ENCODE data around the gene FBN3. TPM values are rescaled to one million over a fixed set of nuclear protein-coding genes. Genes with fewer than 3 reads are reported as not detected.

The FBN3 gene
- total RNA-seq, 2 donors from 2014 or later, result not detected

GRCh38 chr19:8150998-8151766 lies 1.8 kb upstream of the FBN3 start:
- intact Hi-C loops (cut with DNase I, micrococcal nuclease), result loop anchor here in 1 of 2 donors (10.0 kb wide), 1 partner anchor 104 kb away; no protein-coding TSS in a partner anchor
- ATAC-seq (no peak), DNase-seq (no peak)

GRCh38 chr19:8150178-8150865 lies 930 bp upstream of the FBN3 start:
- intact Hi-C loops (cut with DNase I, micrococcal nuclease), result loop anchor here in 1 of 2 donors (10.0 kb wide), 1 partner anchor 104 kb away; no protein-coding TSS in a partner anchor
- DNase-seq (no peak), ATAC-seq (no peak)

GRCh38 chr19:8148410-8149260 lies 757 bp downstream of the FBN3 start:
- intact Hi-C loops (cut with DNase I, micrococcal nuclease), result no loop called here
- ATAC-seq (no peak), DNase-seq (peak in 1 of 2 donors; percentile 10)

- DNase-seq (no peak), ATAC-seq (no peak)
- intact Hi-C loops (cut with DNase I, micrococcal nuclease), result no loop called here
Observed at GRCh38 chr19:8148088-8148409, 1.3 kb downstream of the FBN3 start.

GRCh38 chr19:8147582-8147978 lies 1.8 kb downstream of the FBN3 start:
- ATAC-seq (no peak), DNase-seq (no peak)
- intact Hi-C loops (cut with DNase I, micrococcal nuclease), result no loop called here

- DNase-seq (no peak), ATAC-seq (no peak)
- intact Hi-C loops (cut with DNase I, micrococcal nuclease), result no loop called here
Observed at GRCh38 chr19:8146877-8147581, 2.4 kb downstream of the FBN3 start.

- intact Hi-C loops (cut with DNase I, micrococcal nuclease), result no loop called here
- ATAC-seq (no peak), DNase-seq (no peak)
Observed at GRCh38 chr19:8144273-8144995, 5.0 kb downstream of the FBN3 start.

GRCh38 chr19:8143041-8143440 lies 6.4 kb downstream of the FBN3 start:
- intact Hi-C loops (cut with DNase I, micrococcal nuclease), result no loop called here
- DNase-seq, result no peak
- ATAC-seq, result no peak

GRCh38 chr19:8142513-8142900 lies 6.9 kb downstream of the FBN3 start:
- ATAC-seq (no peak), DNase-seq (no peak)
- intact Hi-C loops (cut with DNase I, micrococcal nuclease), result no loop called here

GRCh38 chr19:8141726-8142512 lies 7.5 kb downstream of the FBN3 start:
- intact Hi-C loops (cut with DNase I, micrococcal nuclease), result no loop called here
- peak; percentile 30 for ATAC-seq
- no peak for DNase-seq

GRCh38 chr19:8138201-8138600 lies 11.2 kb downstream of the FBN3 start:
- intact Hi-C loops (cut with DNase I, micrococcal nuclease), result no loop called here
- no peak for DNase-seq
- ATAC-seq, result no peak

- DNase-seq (no peak), ATAC-seq (no peak)
- intact Hi-C loops (cut with DNase I, micrococcal nuclease), result no loop called here
Observed at GRCh38 chr19:8137425-8137824, 12.0 kb downstream of the FBN3 start.

GRCh38 chr19:8135946-8136618 lies 13.3 kb downstream of the FBN3 start:
- DNase-seq (no peak), ATAC-seq (no peak)
- intact Hi-C loops (cut with DNase I, micrococcal nuclease), result no loop called here

- DNase-seq (no peak), ATAC-seq (no peak)
- intact Hi-C loops (cut with DNase I, micrococcal nuclease), result no loop called here
Observed at GRCh38 chr19:8132858-8133458, 16.4 kb downstream of the FBN3 start.

- no peak for ATAC-seq
- intact Hi-C loops (cut with DNase I, micrococcal nuclease), result no loop called here
- DNase-seq, result no peak
Observed at GRCh38 chr19:8131517-8131916, 17.9 kb downstream of the FBN3 start.

GRCh38 chr19:8129061-8129618 lies 20.3 kb downstream of the FBN3 start:
- ATAC-seq (peak; percentile 30), DNase-seq (no peak)
- intact Hi-C loops (cut with DNase I, micrococcal nuclease), result no loop called here

All from left colon (tissue), 2 donors.